ENCODE data around the gene GFRA1. TPM values are rescaled to one million over a fixed set of nuclear protein-coding genes. Genes with fewer than 3 reads are reported as not detected.

Gene GFRA1
- total and polyA plus RNA-seq, 10 donors = 0.52 to 36.5 (median 4.5) TPM

- Histone ChIP-seq H3K27ac (no peak overlapping the region), H3K36me3 (no peaks in the 10 kb centered on the region), H3K27me3 (replicated peaks in 1 of 7) (no peaks in the 10 kb centered on the region), H3K9me3 (peaks cover 0 to 34% (median 21%) of the 10 kb centered on the region in 8 donors), H3K4me3 (no peak overlapping the region), H3K4me1 (no peaks in the 10 kb centered on the region)
- TF ChIP-seq CTCF (IDR thresholded peaks at IDR 0.05 in 8 of 11, conservative IDR thresholded peaks at IDR 0.05 in 3 of 11) = no peak
- TF ChIP-seq POLR2AphosphoS5 (IDR thresholded peaks at IDR 0.05) = no peak
- no peak for TF ChIP-seq POLR2A (IDR thresholded peaks at IDR 0.05)
- intact Hi-C loops (cut with DNase I; ENCODE audit: low total_unique reads) = no loop called here
- WGBS, 5 donors = 77 to 85% (median 82%) methylated on average over 4 of the region's 4 CpGs
- no peak for DNase-seq
Observed at GRCh38 chr10:116029826-116030225, 243.2 kb downstream of the GFRA1 start.

GRCh38 chr10:116027355-116027754, 245.7 kb downstream of the GFRA1 start:
- H3K4me3 ChIP-seq = no peak overlapping the region
- H3K27ac ChIP-seq = no peak overlapping the region
- no peaks in the 10 kb centered on the region for H3K4me1 ChIP-seq
- H3K27me3 ChIP-seq (replicated peaks in 1 of 7) = no peaks in the 10 kb centered on the region
- DNase-seq = no peak
- no peaks in the 10 kb centered on the region for H3K36me3 ChIP-seq
- WGBS, 5 donors = 72 to 87% (median 84%) methylated on average over 6 of the region's 6 CpGs
- TF ChIP-seq POLR2AphosphoS5 (IDR thresholded peaks at IDR 0.05) (no peak), CTCF (IDR thresholded peaks at IDR 0.05 in 8 of 11, conservative IDR thresholded peaks at IDR 0.05 in 3 of 11) (no peak), POLR2A (IDR thresholded peaks at IDR 0.05) (no peak)
- H3K9me3 ChIP-seq = peaks cover 0 to 14% (median 4%) of the 10 kb centered on the region in 8 donors
- intact Hi-C loops (cut with DNase I; ENCODE audit: low total_unique reads) = no loop called here

GRCh38 chr10:116026725-116027124, 246.3 kb downstream of the GFRA1 start:
- no peaks in the 10 kb centered on the region for H3K4me1 ChIP-seq
- H3K9me3 ChIP-seq = peaks cover 0 to 8% (median 1%) of the 10 kb centered on the region in 8 donors
- no peak overlapping the region for H3K4me3 ChIP-seq
- WGBS, 5 donors = 87 to 95% (median 90%) methylated on average over 6 of the region's 6 CpGs
- intact Hi-C loops (cut with DNase I; ENCODE audit: low total_unique reads) = no loop called here
- H3K36me3 ChIP-seq = no peaks in the 10 kb centered on the region
- no peak for DNase-seq
- no peaks in the 10 kb centered on the region for H3K27me3 ChIP-seq (replicated peaks in 1 of 7)
- no peak for TF ChIP-seq CTCF (IDR thresholded peaks at IDR 0.05 in 8 of 11, conservative IDR thresholded peaks at IDR 0.05 in 3 of 11)
- no peak for TF ChIP-seq POLR2AphosphoS5 (IDR thresholded peaks at IDR 0.05)
- TF ChIP-seq POLR2A (IDR thresholded peaks at IDR 0.05) = no peak
- H3K27ac ChIP-seq = no peak overlapping the region

GRCh38 chr10:116026315-116026714, 246.7 kb downstream of the GFRA1 start:
- H3K27ac ChIP-seq = no peak overlapping the region
- H3K9me3 ChIP-seq = peaks cover 0 to 4% (median under 1%) of the 10 kb centered on the region in 8 donors
- TF ChIP-seq CTCF (IDR thresholded peaks at IDR 0.05 in 8 of 11, conservative IDR thresholded peaks at IDR 0.05 in 3 of 11) = no peak
- no peak for TF ChIP-seq POLR2A (IDR thresholded peaks at IDR 0.05)
- TF ChIP-seq POLR2AphosphoS5 (IDR thresholded peaks at IDR 0.05) = no peak
- H3K4me1 ChIP-seq = no peaks in the 10 kb centered on the region
- no peaks in the 10 kb centered on the region for H3K36me3 ChIP-seq
- 89 to 100% (median 94%) methylated on average over 1 of the region's 1 CpG for WGBS, 5 donors
- H3K27me3 ChIP-seq (replicated peaks in 1 of 7) = no peaks in the 10 kb centered on the region
- intact Hi-C loops (cut with DNase I; ENCODE audit: low total_unique reads) = no loop called here
- DNase-seq = no peak
- no peak overlapping the region for H3K4me3 ChIP-seq

All from spleen (tissue), 11 donors.